GM12878 (cell line): ENCODE measurements around the gene NDUFAF5. TPM values are rescaled to one million over a fixed set of nuclear protein-coding genes. Genes with fewer than 3 reads are reported as not detected.

Experiments used
- ATAC-seq: fragments of 200-7000 bp; cut with Tn5 transposase; 3 replicates; pipeline ENCODE4 v1.9.1; 2020; ENCODE audit warnings: mild to moderate bottlenecking, moderate library complexity
- Bru-seq: library from RNA; stranded (reverse); fragments of 400-500 nt; gene quantifications from one replicate; lab custom pipeline; 2021; lab: Mats Ljungman, UMichigan
- BruChase-seq, 2 experiments: library from RNA; stranded (reverse); fragments of 400-500 nt; gene quantifications; one replicate each; lab custom pipeline; 2021; lab: Mats Ljungman, UMichigan
- BruUV-seq: library from RNA; stranded (reverse); fragments of 400-500 nt; replicated peaks from 2 replicates; lab custom pipeline; 2021; lab: Mats Ljungman, UMichigan
- CTCF ChIA-PET: fragments of 300-600 bp; sonication (Branson Sonifier 250); formaldehyde crosslinking; extraction: SDS; loops from one replicate; lab custom pipeline; 2021; ENCODE audit warnings: inconsistent platforms; lab: Yijun Ruan, JAX
- POLR2A ChIA-PET: fragments of 350-600 bp; formaldehyde crosslinking; extraction: SDS; loops from one replicate; lab custom pipeline; 2021; ENCODE audit warnings: inconsistent platforms; lab: Charles Lee
- RAD21 ChIA-PET: fragments of 300-600 bp; sonication (Branson Sonifier 250); formaldehyde crosslinking; loops from one replicate; lab custom pipeline; 2023; ENCODE audit warnings: antibody characterized with exemption; ENCODE audit not compliant: unreplicated experiment; lab: Charles Lee
- SMC1A ChIA-PET: fragments of 300-600 bp; sonication (Branson Sonifier 250); formaldehyde crosslinking; loops from one replicate; lab custom pipeline; 2023; ENCODE audit not compliant: unreplicated experiment, uncharacterized antibody; lab: Charles Lee
- DNase-seq: peaks from one replicate; pipeline ENCODE4 v3.0.0-alpha.2; 2011; ENCODE audit warnings: low read depth, low spot score
- FAIRE-seq: peaks from 3 replicates; lab custom pipeline; 2011; peaks lifted over from hg19 to GRCh38; lab: Jason Lieb, UNC
- H2AFZ ChIP-seq: 2 replicates; pipeline ENCODE4 v1.6.0; 2011; ENCODE audit warnings: low read depth, low read length, control low read depth; ENCODE audit not compliant: control insufficient read depth
- H3K27ac ChIP-seq: 2 replicates; pipeline ENCODE4 v1.5.1; 2011; ENCODE audit warnings: control low read depth; ENCODE audit not compliant: control insufficient read depth, insufficient read depth
- H3K27me3 ChIP-seq, 2 experiments: replicated peaks in 1 of 2; 2 replicates each; pipeline versions ENCODE4 v1.6.0 to v1.6.1; 2011; ENCODE audit warnings: low read length in 1 of 2; ENCODE audit not compliant: control insufficient read depth in 2 of 2, insufficient read depth in 2 of 2
- H3K36me3 ChIP-seq, 2 experiments: 2 replicates each; pipeline ENCODE4 v1.5.1; 2011; ENCODE audit warnings: low read length in 1 of 2; ENCODE audit not compliant: control insufficient read depth in 2 of 2, insufficient read depth in 2 of 2
- H3K4me1 ChIP-seq: 2 replicates; pipeline ENCODE4 v1.6.1; 2011; ENCODE audit warnings: mild to moderate bottlenecking, low read length, moderate library complexity, mixed read lengths; ENCODE audit not compliant: control insufficient read depth, insufficient read depth
- H3K4me2 ChIP-seq: 2 replicates; pipeline ENCODE4 v1.6.0; 2011; ENCODE audit warnings: control low read depth; ENCODE audit not compliant: control insufficient read depth, insufficient read depth
- H3K4me3 ChIP-seq: fragments of 200-600 bp; sonication (generic); 2 replicates; pipeline ENCODE4 v1.5.1; 2016
- H3K79me2 ChIP-seq: 2 replicates; pipeline ENCODE4 v1.6.0; 2011; ENCODE audit warnings: low read length; ENCODE audit not compliant: control insufficient read depth, insufficient read depth
- H3K9ac ChIP-seq: 2 replicates; pipeline ENCODE4 v1.8.0; 2011; ENCODE audit warnings: low read length, control low read depth, mixed read lengths; ENCODE audit not compliant: control insufficient read depth, insufficient read depth
- H3K9me3 ChIP-seq: replicated peaks from 3 replicates; pipeline ENCODE4 v1.5.1; 2011; ENCODE audit warnings: mild to moderate bottlenecking, low read length; ENCODE audit not compliant: control insufficient read depth, insufficient read depth
- H4K20me1 ChIP-seq: 2 replicates; pipeline ENCODE4 v1.6.0; 2011; ENCODE audit not compliant: control insufficient read depth, insufficient read depth
- CBX3 ChIP-seq: fragments of 200-600 bp; sonication (generic); IDR thresholded peaks from 2 replicates; pipeline ENCODE4 v1.6.1; 2016; ENCODE audit warnings: low read depth, borderline replicate concordance
- CHD4 ChIP-seq: fragments of 200-600 bp; sonication (generic); IDR thresholded peaks from 2 replicates; pipeline ENCODE4 v1.6.1; 2016; ENCODE audit warnings: mild to moderate bottlenecking
- HCFC1 ChIP-seq: fragments of 150-350 bp; IDR thresholded peaks from 2 replicates; pipeline ENCODE4 v1.6.1; 2014; ENCODE audit warnings: low read length
- HDAC2 ChIP-seq: fragments of 200-600 bp; sonication (generic); IDR thresholded peaks from 2 replicates; pipeline ENCODE4 v1.6.1; 2017
- KLF5 ChIP-seq: fragments of 450-650 bp; IDR thresholded peaks from 2 replicates; pipeline ENCODE4 v1.6.1; 2014; ENCODE audit warnings: mild to moderate bottlenecking; ENCODE audit not compliant: partially characterized antibody
- MTA3 ChIP-seq: IDR thresholded peaks from 2 replicates; pipeline ENCODE4 v1.6.1; 2012; ENCODE audit warnings: low read length, inconsistent platforms, borderline replicate concordance
- NFYB ChIP-seq: IDR thresholded peaks from 2 replicates; pipeline ENCODE4 v1.6.1; 2011; ENCODE audit warnings: low read depth, mild to moderate bottlenecking, low read length, improper control_type of control experiment, moderate library complexity; ENCODE audit not compliant: insufficient read depth
- PAX5 ChIP-seq: IDR thresholded peaks from 2 replicates; pipeline ENCODE4 v1.6.1; 2011; ENCODE audit warnings: low read depth, low read length, borderline replicate concordance
- SIX5 ChIP-seq: IDR thresholded peaks from 2 replicates; pipeline ENCODE4 v1.6.1; 2011; ENCODE audit warnings: mild to moderate bottlenecking, low read depth, low read length, moderate library complexity; ENCODE audit not compliant: severe bottlenecking
- SMAD5 ChIP-seq: IDR thresholded peaks from 2 replicates; pipeline ENCODE4 v1.6.1; 2016; ENCODE audit warnings: antibody characterized with exemption, low read depth
- SRF ChIP-seq, 2 experiments: IDR thresholded peaks; 2 replicates each; pipeline ENCODE4 v1.6.1; 2011; ENCODE audit warnings: low read depth in 2 of 2, low read length in 2 of 2, mild to moderate bottlenecking in 1 of 2, moderate library complexity in 1 of 2
- STAT1 ChIP-seq: fragments of 450-650 bp; conservative IDR thresholded peaks from 2 replicates; pipeline ENCODE4 v1.6.1; 2014; ENCODE audit warnings: antibody characterized with exemption, mild to moderate bottlenecking
- ZBTB11 ChIP-seq: fragments of 450-650 bp; formaldehyde crosslinking; IDR thresholded peaks from 2 replicates; pipeline ENCODE4 v1.5.0; 2022; ENCODE audit warnings: mild to moderate bottlenecking, missing genetic modification characterization
- ZNF207 ChIP-seq: fragments of 450-650 bp; IDR thresholded peaks from 2 replicates; pipeline ENCODE4 v1.6.1; 2014; ENCODE audit warnings: antibody characterized with exemption, mild to moderate bottlenecking, borderline replicate concordance
- ZNF217 ChIP-seq: fragments of 450-650 bp; IDR thresholded peaks from 2 replicates; pipeline ENCODE4 v1.6.1; 2017; ENCODE audit warnings: antibody characterized with exemption, mild to moderate bottlenecking
- WGBS: methylation state at CpG from one replicate; pipeline ENCODE4 v1.1.6; 2016; ENCODE audit warnings: low lambda C conversion rate; ENCODE audit not compliant: insufficient replicate concordance, insufficient coverage; ENCODE audit errors: missing lambda C conversion rate; 5-methylcytosine and 5-hydroxymethylcytosine counted together
- in situ Hi-C: fragments of 300-500 bp; cut with MboI; formaldehyde crosslinking; loops from 9 replicates; pipeline ENCODE4 v1.14.3; 2018; ENCODE audit warnings: mixed read lengths
- intact Hi-C: fragments of 100-400 bp; cut with micrococcal nuclease; formaldehyde crosslinking; loops from one replicate; pipeline ENCODE4 v1.14.2; 2022; ENCODE audit not compliant: unreplicated experiment
- long read RNA-seq, 2 experiments: library from polyadenylated mRNA; unstranded; transcript quantifications; one replicate each; pipeline ENCODE4 v2.0.0, GENCODE V29; 2019 to 2020
- polyA minus RNA-seq, 3 experiments: library from RNA; depleted of rRNA, polyadenylated mRNA; stranded (reverse); fragments of >200 nt; gene quantifications; 2 replicates each; pipeline ENCODE4 v1.2.3, GENCODE V29; 2011
- polyA plus RNA-seq, 11 experiments: library from polyadenylated mRNA; depleted of rRNA in 4 of 11; unstranded in 6 of 11; stranded (reverse) in 5 of 11; fragments of >200 nt; fragmentation: Nextera tagmentation in 4 of 11; fragmentation: Illumina TruSeq in 1 of 11; extraction: Ambion mirVana in 4 of 11; extraction: Trizol in 1 of 11; gene quantifications; 1 replicate in 1 of 11; 2 replicates in 10 of 11; pipeline versions ENCODE4 v1.2.1 to v1.2.3, GENCODE V29; 2011 to 2016; ENCODE audit warnings: inconsistent platforms in 2 of 11, missing spikeins in 2 of 11, low read depth in 1 of 11
- total RNA-seq, 4 experiments: library from RNA; depleted of rRNA in 3 of 4; stranded (reverse); fragments of >200 nt in 3 of 4; fragmentation: Illumina TruSeq in 1 of 4; extraction: Trizol in 1 of 4; gene quantifications; 2 replicates each; pipeline versions ENCODE4 v1.2.1 to v1.2.3, GENCODE V29; 2013 to 2021

Gene NDUFAF5
- total RNA-seq (2013; cell fraction: nucleolus; rRNA removed), result 61.2 and 61.3 TPM in 2 replicates
- total RNA-seq (2014; rRNA removed) (15.6 and 19.8 TPM in 2 replicates), total RNA-seq (2014; rRNA removed; fragmentation: Illumina TruSeq; extraction: Trizol) (24.8 and 25.2 TPM in 2 replicates), total RNA-seq (2021) (27.2 and 36.9 TPM in 2 replicates), polyA plus RNA-seq (2011; rRNA removed) (28.5 and 41.9 TPM in 2 replicates), polyA plus RNA-seq (2014; fragmentation: Illumina TruSeq; extraction: Trizol) (23.9 and 38.5 TPM in 2 replicates), polyA plus RNA-seq (2014; fragmentation: Nextera tagmentation; extraction: Ambion mirVana) (10 to 100 TPM; 24.7 to 27.5 TPM), polyA plus RNA-seq (2014; rRNA removed) (19.0 and 28.8 TPM in 2 replicates), polyA plus RNA-seq (2016; fragmentation: Nextera tagmentation; extraction: Ambion mirVana) (10 to 100 TPM; 30.6 to 33.1 TPM), polyA minus RNA-seq (2011; rRNA and poly(A)+ RNA removed) (9.8 and 15.4 TPM in 2 replicates), Bru-seq, nascent RNA (percentile 85 among the genes with signal in this experiment), BruChase-seq, experiment 1, labeled RNA remaining after a 6-hour chase (percentile 77 among the genes with signal in this experiment), BruChase-seq, experiment 2, labeled RNA remaining after a 2-hour chase (percentile 77 among the genes with signal in this experiment)
- 19.1 TPM for polyA plus RNA-seq (2011; ENCODE audit: low read depth)
- 8.9 and 11.0 TPM in 2 replicates for polyA plus RNA-seq (2011; cell fraction: cytosol; rRNA removed)
- polyA plus RNA-seq (2011; cell fraction: nucleus; rRNA removed), result 25.4 and 31.0 TPM in 2 replicates
- polyA plus RNA-seq (2012), result 15.2 and 20.9 TPM in 2 replicates
- polyA minus RNA-seq (2011; cell fraction: cytosol; rRNA and poly(A)+ RNA removed), result 3.0 and 3.1 TPM in 2 replicates
- 15.2 and 21.0 TPM in 2 replicates for polyA minus RNA-seq (2011; cell fraction: nucleus; rRNA and poly(A)+ RNA removed)
- long read RNA-seq, experiment 1, full-length matches to known transcripts, result 10 of 12 reads
- long read RNA-seq, experiment 1, partial matches to known transcripts, result 1 of 12 reads
- long read RNA-seq, experiment 1, other reads (novel, unspliced or antisense), result 1 of 12 reads
- long read RNA-seq, experiment 2, full-length matches to known transcripts, result 70 of 89 reads
- long read RNA-seq, experiment 2, partial matches to known transcripts, result 2 of 89 reads
- long read RNA-seq, experiment 2, other reads (novel, unspliced or antisense), result 17 of 89 reads

- H3K4me1 ChIP-seq, result peaks cover 5% of the 10 kb centered on the region
- intact Hi-C loops, result loop anchor here (5.0 kb wide), 2 partner anchors 148 to 858 kb away; partner anchors contain the start of gene TASP1
- H3K27me3 ChIP-seq, result no peaks in the 10 kb centered on the region
- under 1% methylated on average over 49 of the region's 54 CpGs for WGBS
- H3K79me2 ChIP-seq, result peaks cover 47% of the 10 kb centered on the region
- H3K4me2 ChIP-seq, result peak within 1 kb of the TSS; percentile 85
- ATAC-seq (peak; percentile 93), DNase-seq (peak; percentile 95), FAIRE-seq (peak; percentile 77)
- BruUV-seq, result TSS peak; percentile 65
- POLR2A ChIA-PET, result interaction anchor here (1.0 to 1.4 kb wide), 2 partner anchors 9 to 12 kb away, joined by 4 to 6 read pairs; no protein-coding TSS in a partner anchor
- peak within 1 kb of the TSS; percentile 93 for H2AFZ ChIP-seq
- in situ Hi-C loops, result loop anchor here (25.0 kb wide), 1 partner anchor 323 kb away; no protein-coding TSS in a partner anchor
- peak within 1 kb of the TSS; percentile 80 for H3K27ac ChIP-seq
- SMC1A ChIA-PET, result interaction anchor here (0.7 to 2.3 kb wide), 8 partner anchors 9 to 461 kb away, joined by 3 to 16 read pairs (median 3); no protein-coding TSS in a partner anchor
- CTCF ChIA-PET, result interaction anchor here (0.7 to 3.4 kb wide), 18 partner anchors 8 to 463 kb away, joined by 3 to 30 read pairs (median 4); no protein-coding TSS in a partner anchor
- peak within 1 kb of the TSS; percentile 99 for H3K4me3 ChIP-seq
- H3K9ac ChIP-seq, result peak within 1 kb of the TSS; percentile 92
- no peaks in the 10 kb centered on the region for H4K20me1 ChIP-seq
- H3K9me3 ChIP-seq, result no peaks in the 10 kb centered on the region
- H3K36me3 ChIP-seq, result peaks cover 0 to 2% of the 10 kb centered on the region in 2 experiments; a peak in 1 of 4 replicates
- RAD21 ChIA-PET, result interaction anchor here (0.7 to 2.8 kb wide), 6 partner anchors 11 to 238 kb away, joined by 3 to 20 read pairs (median 4); no protein-coding TSS in a partner anchor
- TF ChIP-seq SMAD5 (peak; percentile 11; the same call in 1 of the 2 replicates), ZNF207 (peak; percentile 86; the same call in 1 of the 2 replicates), STAT1 (no peak; the same call in 1 of the 2 replicates), ZBTB11 (CRISPR knock-in tag) (no peak), KLF5 (peak; percentile 52), MTA3 (no peak), PAX5 (peak; percentile 44; the same call in 1 of the 2 replicates), HCFC1 (peak; percentile 81), HDAC2 (no peak), ZNF217 (no peak), CHD4 (no peak), CBX3 (no peak), SRF (IDR thresholded peaks at IDR 0.05; ENCODE audit: low read depth in 2 of 2, low read length in 2 of 2) (0 out of 4 replicates have a peak, but pooled peaks of 1 of the 2 experiments have one; percentile 47), SIX5 (peak; percentile 52), NFYB (no peak)
Observed at GRCh38 chr20:13784893-13785715, at the start of gene NDUFAF5, which contains the start of gene ESF1. NDUFAF5 (plus strand) TSS chr20:13785028; CDS start chr20:13785069, 41 bp downstream. ESF1 (minus strand) TSS chr20:13784919; CDS start chr20:13783140, 1,779 bp downstream.
